GM21529 (cell line): ENCODE data around the gene PCSK6.

Source experiments
- ATAC-seq: cut with Tn5 transposase; IDR thresholded peaks from one replicate; pipeline ENCODE4 v1.9.1; 2021; ENCODE audit not compliant: unreplicated experiment

PCSK6 gene

DNA sequence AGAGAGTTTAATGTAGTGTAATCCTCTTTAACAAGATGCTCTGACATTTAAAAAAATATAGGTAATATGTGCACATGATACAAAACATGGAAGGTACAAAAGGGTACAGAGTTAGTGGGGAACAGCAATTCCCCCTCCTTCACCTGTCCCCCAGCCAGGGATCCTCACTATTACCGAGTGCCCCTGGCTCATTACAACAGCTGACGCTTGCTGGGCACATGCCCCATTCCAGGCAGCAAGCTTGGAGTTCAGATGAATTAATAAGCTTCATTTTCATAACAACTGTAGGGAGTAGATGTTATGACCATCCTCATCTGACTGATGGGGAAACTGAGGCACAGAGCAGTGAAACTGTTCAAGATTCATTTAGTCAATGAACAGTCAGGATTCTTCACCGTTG lies 41.2 kb downstream of the PCSK6 start:
- no peak for ATAC-seq

DNA sequence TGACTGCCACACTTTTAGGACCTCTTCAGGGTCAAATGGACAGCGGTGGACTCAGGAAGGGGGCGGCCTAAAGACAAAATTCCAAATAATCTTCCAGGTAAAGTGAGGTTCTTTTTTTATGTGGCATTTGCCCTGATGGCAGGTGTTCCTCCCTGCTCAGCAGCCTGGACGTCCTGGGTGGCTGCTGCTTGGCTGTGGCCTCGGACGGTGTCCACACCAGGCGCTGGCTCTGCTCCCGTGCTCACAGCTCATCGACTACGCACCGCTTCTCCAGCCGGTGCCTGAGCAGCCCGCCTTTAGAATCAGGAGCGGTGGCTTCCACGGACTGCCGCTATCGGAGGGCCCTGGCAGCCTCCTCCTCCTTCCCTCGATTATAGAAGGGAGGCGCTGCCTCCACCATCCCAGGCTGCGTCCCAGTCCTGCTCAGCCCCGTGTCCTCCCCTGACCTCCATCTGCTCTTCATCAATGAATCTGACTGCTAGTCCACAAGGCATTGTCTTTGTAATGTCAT lies 41.9 kb downstream of the PCSK6 start:
- ATAC-seq, result no peak

DNA sequence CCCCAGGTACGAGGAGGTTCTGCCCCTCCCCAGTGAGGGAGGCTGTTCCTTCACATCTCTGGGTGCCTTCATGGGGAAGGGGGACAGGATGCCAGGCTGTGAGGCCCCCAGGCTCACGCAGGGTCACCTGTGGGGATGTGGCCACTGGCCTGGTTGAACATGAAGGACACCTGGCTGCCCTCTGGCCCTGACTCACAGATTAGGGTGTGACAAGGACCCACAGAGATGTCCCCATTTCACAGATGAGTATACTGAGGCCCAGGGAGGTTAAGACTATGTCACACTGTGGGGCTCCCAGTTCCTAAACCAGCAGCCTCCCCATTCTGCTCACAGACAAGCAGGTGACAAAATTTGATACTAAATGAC lies 42.4 kb downstream of the PCSK6 start:
- no peak for ATAC-seq

DNA sequence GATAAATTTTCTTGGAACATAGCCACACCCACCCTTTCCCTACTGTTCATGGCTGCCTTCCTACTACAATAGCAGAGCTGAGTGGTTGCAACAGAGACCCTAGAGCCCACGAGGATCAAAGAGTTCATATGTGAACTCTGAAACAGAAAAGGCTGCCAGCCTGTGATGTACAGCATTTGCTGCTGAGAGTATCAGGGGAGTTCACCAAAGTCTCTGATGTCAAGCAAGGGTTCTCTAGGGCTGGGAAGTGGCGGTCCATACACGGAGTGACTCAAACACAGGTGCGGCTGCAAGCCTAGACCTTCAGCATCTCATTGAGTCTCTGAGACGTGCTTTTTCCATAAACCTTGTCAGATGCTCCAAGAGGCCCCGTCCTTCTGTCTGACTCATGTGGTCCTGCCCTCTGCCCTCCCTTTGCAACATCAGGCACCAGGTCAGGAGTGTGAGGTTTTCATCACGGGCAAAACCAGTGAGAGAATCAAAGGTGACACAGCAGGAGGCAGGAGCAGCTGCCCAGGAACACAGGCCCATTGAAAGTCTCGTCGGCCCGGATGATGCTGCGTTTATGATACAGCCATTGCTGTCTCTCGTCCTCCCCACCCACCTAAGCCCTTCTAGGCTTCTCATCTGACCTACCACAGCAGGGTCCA lies 42.9 kb downstream of the PCSK6 start:
- ATAC-seq, result no peak

DNA sequence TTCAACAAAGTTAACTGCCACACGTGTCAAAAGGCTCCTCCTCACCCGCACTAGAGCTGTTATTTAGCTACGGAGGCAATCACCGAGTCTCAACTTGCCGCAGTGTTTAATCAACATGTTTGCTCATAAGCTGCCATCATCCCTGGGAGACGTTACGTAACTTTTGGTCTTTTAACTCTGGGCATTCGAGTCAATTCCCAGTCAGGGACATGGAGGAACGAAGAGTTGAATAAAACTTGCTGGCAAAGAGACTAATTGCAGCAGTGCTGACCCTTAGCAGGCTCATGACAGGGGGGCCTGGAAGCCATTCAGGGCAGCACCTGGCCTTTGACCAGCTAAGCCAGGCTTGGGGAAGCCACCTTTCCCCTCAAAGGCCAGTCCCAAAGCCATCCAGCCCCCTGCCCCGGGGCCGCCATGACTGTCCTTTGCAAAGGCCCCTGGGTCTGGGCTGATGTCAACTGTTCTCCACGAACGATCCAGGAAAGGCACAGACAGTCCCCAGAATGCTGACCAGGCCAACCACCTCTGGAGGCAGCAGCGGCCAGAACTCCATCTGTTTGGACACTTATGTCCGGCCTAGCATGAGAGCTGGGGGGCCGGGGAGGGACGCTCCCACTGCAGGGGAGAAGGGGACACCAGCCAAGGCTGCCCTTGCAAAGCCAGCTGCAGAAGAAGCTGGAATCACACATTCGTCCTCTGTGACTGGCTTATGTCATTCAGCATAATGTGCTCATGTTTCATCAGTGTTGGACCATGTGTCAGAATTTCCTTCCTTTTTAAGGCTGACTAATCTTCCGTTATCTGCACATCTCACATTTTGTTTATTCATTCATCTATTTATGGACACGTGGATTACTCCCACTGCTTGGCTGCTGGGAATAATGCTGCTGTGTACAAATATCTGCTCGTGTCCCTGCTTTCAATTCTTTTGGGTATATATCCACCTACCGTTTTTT lies 43.7 kb downstream of the PCSK6 start:
- ATAC-seq, result no peak

DNA sequence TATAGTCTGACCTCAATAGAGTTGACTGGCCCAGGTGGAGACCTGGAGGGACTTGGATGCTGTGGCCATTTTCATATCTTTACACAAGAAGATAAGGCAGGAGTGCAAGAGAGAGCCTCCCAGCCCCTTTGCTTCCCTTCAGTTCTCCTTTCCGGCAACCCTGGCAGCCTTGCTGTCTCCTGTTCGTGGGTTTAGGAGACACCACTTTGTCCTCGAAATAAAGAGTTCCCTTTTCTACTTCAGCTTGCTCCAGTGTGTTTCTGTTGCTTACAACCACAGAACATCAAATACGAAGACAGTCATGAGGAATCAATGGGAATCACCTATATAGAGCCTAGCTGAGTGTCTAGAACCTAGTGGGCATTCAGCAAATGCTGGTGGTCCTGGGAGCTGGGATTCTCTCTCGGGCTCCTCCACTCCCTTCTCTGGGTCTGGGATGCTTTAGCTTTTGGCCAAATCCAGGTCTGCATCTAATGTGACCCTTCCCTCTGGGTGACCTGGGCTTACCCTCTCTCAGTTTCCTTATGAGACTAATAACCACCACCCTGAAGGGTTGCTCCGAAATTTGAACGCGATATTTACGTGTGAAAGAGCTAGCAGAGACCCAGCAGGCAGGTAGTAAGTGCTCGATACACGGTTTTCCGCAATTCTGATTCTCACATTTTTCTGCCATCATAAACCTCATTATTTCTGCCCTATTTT lies 44.5 kb downstream of the PCSK6 start:
- ATAC-seq, result no peak

DNA sequence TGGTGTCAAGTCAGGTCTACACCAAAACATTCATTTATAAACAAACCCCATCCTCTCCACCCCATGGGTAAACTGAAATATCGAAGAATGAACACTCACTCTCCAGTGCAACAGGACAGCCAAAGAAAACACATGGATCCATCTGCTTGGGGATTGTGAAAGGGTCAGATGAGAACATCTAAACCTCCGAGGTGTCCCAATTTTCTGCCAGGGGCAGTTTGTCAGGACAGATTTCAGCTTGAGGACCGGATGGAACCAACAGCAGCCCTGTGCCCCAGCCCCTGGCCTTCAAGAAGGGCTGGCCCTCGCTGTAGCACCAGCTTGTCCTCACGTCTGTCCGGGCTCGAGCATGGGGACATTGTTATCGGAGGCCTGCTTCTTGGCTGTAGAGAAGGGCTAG lies 45.5 kb downstream of the PCSK6 start:
- no peak for ATAC-seq

DNA sequence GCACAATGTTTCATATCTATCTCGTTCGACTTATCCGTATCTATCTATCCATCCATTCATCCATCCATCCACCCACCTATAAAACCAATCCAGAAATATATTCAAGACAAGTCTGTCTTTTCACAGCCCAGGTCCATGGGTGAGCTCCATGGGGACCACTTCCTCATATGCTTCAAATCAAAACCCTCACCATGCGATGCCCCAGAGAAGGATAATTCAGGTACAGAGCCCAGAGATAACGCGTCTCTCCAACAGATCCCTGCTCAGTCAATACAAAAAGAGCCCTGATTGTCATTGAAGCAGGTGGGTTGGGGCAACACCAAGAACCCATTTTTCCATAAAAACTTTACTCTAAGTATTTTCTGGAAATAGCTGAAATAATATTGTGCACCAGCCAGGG lies 47.2 kb downstream of the PCSK6 start:
- no peak for ATAC-seq

DNA sequence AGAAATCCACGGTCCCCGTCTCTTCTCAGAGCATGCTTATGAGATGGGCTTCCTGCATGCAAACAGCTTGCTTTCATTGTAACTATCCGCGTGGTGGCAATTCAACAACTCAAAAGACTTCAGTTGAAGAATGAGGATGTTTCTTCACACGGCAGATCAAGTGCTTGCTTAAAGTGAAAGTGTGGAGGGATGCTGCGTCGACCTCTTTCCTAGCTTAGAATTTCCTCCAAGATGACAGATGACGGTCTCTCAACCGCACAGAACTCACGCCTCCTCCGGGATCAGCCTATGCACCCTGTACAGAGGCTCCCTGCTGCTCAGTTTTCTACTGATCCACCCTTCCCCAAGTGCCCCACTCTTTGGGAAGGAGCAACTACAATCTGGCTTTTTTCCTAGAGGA lies 47.8 kb downstream of the PCSK6 start:
- no peak for ATAC-seq

DNA sequence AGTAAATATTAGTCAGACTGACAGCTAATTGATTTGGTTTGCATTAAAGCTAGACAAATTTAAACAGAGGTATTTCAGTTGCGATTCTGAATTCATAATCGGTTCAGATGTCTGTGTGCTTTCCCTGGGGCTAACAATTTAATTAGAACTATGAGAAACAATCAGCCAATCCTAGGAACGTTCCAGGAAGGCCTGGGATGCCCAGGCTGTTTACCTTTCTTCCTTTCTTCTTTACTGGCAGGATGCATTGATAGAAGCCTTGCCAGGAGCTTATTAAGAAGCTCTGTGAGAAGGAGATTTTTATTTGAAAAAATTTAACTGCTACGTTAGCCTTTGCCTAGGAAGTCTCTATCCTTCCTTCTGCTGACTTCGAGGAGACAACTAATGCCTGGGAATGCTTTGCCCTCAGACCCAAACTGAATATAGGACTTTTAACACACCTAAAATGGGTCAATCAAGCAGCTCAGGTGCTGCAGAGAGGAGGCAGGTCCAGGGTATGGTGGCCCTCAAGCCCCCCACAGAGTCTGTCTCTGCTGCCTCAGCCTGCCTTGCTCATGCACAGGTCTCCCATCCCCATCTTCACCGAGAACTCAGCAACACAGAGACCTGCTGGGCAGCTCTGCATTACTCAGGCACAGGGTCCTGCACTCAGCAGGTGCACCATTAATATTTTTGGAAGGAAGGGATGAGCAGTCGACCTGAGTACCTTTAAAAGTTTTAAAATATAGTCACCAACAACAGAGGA lies 48.5 kb downstream of the PCSK6 start:
- no peak for ATAC-seq

DNA sequence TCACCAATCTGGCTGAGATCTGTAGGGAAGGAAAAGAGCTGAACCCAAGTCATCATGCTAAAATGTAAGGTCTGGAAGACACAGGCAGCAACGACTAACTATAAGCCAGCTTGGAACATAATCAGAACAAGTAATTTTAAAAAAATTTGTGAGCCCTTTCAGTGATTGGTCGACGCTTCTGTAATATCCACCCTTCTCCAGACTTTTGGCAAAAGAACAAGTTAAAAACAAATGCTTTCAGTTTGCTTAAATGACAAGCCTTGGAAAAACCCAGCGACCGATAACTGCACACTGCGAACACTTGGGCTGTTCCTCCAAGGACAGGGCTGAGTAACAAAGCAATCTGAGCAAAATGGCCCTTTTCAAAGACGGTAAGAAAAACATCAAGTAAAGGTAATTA lies 49.6 kb downstream of the PCSK6 start:
- ATAC-seq, result no peak

DNA sequence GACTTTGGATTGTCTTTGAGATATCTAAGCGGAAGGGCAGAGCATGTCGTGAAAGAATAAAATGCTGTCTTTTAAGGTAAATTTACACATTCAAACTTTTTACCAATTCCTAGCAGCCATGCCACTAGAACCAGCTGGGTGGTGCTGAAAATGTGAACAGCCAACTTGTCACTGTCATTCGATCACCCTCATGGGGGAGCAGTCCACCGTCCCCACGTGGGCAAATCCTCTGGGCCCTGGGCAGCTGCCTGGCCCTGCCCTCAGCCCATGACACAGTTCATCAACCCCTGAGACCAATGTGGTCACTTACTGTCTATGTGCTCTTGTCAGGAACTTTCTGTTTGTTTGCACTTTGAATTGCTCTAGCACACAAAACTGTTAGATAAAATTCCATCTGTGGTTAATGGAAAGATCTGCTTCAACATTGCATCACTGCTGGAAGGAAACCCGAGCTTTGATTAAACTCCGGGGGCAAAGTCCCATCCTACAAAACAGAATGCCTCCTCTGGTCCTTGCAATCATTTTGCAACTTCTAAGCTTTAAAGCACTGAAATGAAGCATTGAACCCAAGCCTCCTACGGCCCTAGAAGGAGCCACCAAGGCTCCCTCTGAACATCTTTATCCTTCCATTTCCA lies 50.1 kb downstream of the PCSK6 start:
- no peak for ATAC-seq

DNA sequence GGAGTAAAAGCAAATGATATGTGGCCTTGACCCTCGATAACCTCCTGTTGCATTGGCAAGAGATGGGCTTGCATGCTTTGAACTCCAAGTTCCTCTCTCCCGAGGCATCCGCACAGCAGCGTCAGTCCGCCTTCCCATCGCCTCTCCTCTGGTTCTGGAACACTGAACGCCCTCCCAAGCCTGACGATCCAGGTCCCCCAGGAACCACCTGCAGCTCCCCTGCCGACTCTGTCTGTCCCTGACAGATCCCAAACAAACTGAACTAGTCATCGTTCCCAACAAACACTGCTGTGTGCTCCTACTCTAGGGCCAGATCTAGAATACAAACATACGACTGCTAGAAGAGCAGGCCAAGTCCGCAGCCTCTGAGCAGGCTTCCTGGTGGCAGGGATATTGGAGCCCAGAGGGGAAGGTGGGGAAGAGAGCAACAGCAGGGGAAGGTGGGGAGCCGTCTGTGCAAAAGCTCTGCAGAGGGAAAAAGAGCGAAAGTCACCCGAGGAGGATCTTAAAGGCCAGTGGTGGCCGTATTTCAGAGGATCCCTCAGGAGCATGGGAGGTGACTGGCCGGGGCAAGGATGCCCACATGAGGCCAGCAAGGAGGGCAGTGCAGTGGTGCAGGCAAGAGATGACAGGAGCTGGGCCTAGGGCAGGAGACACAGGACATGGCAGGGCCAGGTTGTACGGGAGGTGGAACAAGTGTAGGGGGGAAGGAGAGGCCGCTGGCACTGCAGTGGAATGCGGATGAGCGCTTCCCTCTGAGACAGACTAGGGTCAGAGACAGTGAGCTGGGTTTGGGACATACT lies 50.8 kb downstream of the PCSK6 start:
- ATAC-seq, result no peak

DNA sequence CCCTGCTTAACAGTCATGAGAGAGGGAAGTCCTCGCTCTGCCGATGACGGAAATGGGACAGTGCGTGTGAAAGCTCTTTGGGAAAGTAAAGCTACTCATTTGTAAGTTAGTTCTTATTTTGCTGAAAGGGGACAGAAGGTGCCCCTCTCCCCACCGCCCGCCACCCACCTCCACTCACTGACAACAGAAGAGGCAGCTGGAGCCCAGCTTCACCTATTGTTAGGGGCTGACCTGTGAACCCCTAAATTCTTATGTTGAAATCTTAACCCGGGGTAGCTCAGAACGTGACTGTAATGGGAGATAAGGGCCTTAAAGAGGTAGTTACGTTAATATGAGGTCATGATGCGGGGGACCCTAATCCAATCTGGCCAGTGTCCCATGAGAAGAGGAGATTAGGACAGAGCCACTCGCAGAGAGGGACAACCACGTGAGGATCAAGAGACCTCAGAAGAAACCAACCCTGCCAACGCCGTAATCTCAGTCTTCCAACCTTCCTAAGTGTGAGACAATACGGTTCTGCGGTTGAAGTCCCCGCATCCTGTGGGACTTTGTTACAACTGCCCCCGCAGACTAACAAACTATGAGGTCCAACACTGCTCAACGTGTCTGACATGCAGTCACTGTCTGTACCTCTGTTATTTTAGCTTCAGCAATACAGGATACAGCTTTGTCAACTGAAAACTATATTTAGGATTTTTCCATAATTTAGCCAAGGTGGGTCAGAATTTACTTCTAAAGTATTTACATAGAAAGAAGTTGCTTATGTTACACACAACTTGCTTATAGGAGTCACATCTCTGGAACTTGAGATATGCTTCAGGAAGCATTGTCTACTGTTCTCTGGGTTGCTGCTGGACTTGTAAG lies 51.7 kb downstream of the PCSK6 start:
- ATAC-seq, result no peak

DNA sequence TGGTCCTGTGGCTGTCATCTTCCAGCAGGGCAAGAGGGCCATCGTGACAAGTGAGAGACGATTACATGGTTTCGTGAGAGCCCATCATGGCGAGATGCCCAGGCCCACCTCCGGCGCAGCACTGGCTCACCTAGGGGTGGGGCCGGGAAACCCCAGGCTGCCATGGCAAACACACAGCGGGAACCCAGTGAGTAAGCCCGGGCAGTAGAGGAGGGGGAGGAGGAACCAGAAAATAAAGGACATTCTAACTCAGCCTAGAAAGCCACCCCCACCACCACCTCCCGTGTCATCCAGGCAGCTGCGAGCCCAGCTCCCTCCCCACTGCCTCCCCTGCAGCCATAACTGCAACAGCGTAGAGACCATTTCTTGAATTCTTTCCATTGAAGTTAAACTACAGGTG lies 52.3 kb downstream of the PCSK6 start:
- no peak for ATAC-seq

DNA sequence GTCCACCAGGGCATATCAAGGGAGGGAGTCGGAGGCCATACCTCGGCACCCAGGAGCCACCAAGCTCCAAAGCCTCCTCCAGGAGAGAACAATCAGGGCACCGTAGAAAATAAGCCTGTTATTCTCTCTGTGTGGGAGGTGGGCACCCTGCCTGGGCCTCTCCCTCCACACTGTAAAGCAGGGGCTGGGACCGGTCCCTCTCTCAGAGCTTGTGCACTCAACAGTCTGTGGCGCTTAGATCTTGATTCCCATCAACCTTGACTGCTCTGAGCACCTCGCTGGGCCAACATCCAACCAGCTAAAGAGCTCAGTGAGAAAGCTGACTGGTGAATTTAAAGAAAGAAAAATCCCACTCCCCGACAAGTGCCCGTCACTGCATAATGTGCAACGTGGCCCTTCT lies 53.0 kb downstream of the PCSK6 start:
- ATAC-seq, result no peak

DNA sequence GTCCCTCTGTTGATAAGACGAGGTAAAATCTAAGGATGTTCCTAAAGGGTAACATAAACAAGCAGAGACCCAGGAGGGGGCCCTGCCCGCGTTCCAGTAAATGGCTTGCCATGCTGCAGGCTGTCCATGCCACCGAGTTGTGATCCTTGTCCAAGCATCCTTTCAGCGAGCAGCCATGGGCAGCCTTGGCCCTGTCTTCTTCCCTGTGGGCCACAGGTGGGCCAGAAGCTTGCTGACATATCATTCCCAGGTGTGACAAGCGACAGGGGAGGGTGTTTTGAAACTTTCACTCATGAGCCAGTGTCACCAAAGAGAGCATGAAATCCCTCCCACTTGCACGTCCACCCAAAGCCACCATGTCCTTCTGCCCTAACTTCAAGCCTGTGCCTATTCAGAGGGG lies 53.7 kb downstream of the PCSK6 start:
- ATAC-seq, result no peak

DNA sequence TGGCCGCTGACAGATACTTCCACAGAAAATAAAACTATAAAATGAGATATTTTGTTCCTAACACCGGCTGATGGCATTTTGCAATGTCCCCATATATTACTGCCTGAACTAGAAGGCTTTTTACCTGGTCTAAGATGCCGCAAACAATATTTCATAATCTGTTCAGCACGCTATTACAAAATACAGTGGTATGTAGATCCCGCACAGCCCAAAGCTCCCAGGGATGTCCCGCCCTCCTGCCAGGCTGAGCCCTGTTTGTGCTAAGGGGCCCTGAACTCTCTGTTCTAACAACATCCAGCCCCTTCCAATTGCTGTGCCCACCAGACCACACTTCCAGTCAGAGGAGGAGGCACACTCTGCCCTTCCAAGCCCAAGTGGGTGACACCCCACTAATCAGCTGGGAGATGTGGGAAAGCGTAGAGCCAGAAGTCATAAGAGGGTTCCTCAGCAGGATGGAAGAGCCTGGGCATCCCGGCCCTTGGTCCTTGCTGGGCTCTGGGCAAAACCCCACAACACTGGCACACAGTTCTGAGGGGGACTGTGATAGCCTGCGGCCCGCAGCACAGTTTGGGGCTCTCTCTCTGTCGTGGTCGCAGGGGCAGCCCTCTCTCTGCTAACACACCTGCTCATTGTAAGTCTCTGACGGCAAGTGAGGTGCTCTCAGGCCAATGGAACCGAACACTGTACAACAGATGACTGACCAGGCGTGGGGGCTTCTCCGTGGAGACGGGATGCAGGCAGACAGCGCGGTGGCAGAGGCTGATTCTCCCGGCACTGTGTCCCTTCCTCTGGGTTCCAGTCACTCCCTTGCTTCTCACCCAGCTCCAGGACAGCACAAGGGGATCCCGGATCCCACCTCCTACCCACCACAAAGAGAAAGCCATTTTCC lies 55.2 kb downstream of the PCSK6 start:
- ATAC-seq, result no peak
